GM08714 (cell line): Measurements from ENCODE around the gene ACBD6.

Experiments
- H3K4me3 ChIP-seq: fragments of 200-500 bp; sonication (Bioruptor generic); 2 replicates; pipeline ENCODE4 v1.5.1; 2014; ENCODE audit warnings: mild to moderate bottlenecking, low read length, inconsistent platforms
- ZNF274 ChIP-seq: IDR thresholded peaks from 2 replicates; pipeline ENCODE4 v1.6.1; 2012; ENCODE audit warnings: mild to moderate bottlenecking, low read depth, low read length

Gene ACBD6

GRCh38 chr1:180533266-180533987, 31.1 kb upstream of the ACBD6 start:
- TF ChIP-seq ZNF274, result no peak
- no peak overlapping the region for H3K4me3 ChIP-seq

- no peak overlapping the region for H3K4me3 ChIP-seq
- TF ChIP-seq ZNF274, result no peak
These were observed 30.5 kb upstream of the ACBD6 start for GRCh38 chr1:180532854-180533253.

DNA sequence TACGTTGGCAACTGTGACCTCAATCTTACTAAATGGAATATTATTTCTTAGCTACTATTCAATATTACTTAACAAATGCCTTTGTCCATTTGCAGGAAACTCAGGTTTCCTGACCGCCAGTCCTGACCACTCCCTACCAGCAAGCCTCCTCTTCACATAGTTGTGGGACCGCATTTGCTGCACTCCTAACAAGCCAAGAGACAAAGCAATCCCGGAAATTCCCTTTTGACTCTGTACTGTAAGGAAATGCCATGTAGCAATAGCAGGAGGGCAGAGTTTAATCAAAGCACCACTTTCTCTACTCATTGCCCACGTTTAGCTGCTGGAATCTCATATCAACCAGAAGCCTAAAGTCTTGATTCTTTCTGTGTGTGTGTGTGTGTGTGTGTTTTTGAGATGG, 28.1 kb upstream of the ACBD6 start:
- no peak for TF ChIP-seq ZNF274

DNA sequence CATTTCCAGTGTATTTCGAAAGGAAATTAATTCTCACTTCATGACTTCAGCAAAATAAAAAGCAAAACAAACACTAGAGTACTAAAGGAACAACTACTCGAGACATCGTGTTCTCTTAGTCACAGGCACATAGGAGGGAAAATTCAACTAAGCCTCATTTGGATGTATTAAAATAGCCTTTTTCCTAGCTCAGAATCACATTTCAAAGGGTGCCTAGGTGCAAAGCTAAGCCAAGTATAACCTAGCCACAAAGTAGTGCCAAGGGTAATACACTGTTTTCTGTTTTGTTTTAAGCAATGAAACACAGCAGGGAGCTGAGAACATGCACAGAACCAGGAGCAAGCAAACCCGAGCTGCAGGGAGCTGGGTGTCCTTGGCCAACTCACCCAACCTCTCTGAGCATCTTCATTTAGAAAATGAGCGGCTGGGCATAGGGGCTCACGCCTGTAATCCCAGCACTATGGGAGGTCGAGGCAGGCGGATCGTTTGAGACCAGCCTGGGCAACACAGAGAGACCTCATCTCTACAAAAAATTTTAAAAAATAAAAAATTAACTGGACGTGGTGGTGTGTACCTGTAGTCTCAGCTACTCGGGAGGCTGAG, 26.6 kb upstream of the ACBD6 start:
- no peak for TF ChIP-seq ZNF274

More for the DNA sequence above, 28.1 kb upstream of the ACBD6 start:
- no peak overlapping the region for H3K4me3 ChIP-seq

DNA sequence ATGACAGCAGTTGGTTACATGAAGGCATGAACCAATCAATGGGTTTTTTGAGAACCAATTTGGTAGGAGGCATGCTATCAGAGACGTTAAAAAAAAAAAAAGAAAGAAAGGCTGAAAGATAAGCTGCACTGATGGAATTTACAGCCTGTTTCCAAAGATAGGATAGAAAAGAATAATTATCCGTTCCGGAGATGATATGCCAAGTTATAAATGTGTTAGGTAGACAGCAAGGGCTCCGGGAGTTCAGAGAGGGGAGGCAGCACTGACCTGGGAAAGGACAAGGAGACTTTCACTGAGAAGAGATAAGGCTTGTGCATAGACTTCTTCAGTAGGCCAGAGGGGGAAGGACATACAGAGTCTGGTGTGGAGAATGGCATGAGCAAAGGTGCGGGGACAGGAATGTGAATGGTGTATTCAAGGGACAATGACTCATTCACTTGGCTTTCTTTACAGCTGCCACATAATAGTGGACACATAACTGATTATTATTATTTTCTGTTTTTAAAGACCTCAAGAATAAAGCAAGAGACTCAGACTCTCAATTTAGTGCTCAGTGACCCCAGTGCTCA, 24.8 kb upstream of the ACBD6 start:
- no peak overlapping the region for H3K4me3 ChIP-seq

More for the DNA sequence above, 26.6 kb upstream of the ACBD6 start:
- no peak overlapping the region for H3K4me3 ChIP-seq

DNA sequence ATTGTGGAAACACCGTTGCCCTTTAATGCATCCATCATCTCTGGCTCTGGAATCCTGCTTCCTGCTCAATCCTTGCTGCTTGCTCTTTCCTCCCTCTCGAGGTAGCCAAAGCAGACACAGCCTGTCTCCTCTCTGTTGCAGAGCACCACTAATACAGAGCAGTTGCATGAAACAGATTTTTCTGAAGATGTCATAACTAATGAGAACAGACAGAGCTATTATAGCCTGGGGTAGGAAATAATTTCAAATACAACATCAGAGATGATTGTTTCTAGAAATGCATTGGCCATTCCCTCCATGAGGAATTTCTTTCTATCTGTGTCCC, 23.3 kb upstream of the ACBD6 start:
- H3K4me3 ChIP-seq, result no peak overlapping the region
- no peak for TF ChIP-seq ZNF274

More for the DNA sequence above, 24.8 kb upstream of the ACBD6 start:
- no peak for TF ChIP-seq ZNF274

- H3K4me3 ChIP-seq, result no peak overlapping the region
- no peak for TF ChIP-seq ZNF274
These were observed 22.7 kb upstream of the ACBD6 start for GRCh38 chr1:180524915-180525714.

DNA sequence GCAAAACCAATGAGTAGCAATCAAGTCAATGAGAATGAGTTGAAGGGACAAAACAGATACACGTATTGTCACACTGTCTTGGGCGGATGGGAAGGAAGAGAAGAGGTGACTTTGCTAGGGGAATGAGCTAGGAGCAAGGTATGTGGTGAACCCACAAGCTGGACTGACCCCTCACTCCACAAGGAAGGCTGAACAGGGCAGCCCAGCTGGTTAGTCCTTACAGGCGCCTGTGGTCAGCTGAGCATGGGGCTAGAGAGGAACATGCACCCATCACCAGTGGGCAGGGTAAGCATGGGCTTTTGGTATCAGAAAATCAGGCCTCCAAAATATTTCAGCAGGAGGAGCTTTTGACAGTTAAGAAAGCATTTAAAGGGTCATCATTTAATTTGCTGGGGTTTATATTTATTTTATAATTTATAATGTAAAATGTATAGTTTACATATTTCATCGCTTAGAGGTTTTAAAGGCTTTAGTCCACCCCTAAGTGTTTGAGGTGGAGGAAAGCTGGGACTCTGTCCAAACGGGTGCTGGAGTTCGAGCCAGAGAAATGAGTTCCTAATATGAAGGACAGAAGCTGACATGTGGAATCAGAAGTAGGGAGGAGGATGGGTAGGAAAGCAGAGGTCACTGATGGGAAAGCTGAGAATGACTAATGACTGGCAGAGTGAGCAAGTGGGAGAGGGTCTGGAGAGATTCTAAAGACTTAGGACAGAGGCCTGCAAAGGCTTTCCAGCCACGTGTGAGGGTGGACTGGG, 22.0 kb upstream of the ACBD6 start:
- TF ChIP-seq ZNF274, result no peak
- no peak overlapping the region for H3K4me3 ChIP-seq

GRCh38 chr1:180522213-180522515, 19.8 kb upstream of the ACBD6 start:
- no peak for TF ChIP-seq ZNF274
- H3K4me3 ChIP-seq, result no peak overlapping the region

- no peak for TF ChIP-seq ZNF274
- H3K4me3 ChIP-seq, result no peak overlapping the region
These were observed 19.3 kb upstream of the ACBD6 start for GRCh38 chr1:180521474-180522212.

DNA sequence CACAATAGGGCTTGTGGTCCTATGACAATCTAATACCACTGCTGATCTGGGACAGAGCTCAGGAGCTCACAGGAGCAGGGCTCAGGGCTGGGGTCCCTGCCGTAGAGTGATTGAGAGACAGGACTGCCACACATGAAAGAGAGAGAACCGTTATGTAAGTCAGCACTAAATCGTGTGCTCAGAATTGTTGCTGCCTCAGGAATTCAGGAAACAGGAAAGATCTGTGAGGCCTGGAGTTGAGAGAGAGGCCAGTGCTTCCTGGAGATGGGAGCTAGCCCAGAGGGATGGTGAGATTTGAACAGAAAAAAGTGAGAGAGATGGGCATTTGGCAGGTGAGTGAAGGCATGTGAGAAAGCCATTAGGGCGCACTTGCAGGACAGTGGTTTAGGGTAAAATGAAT, 17.5 kb upstream of the ACBD6 start:
- no peak overlapping the region for H3K4me3 ChIP-seq
- TF ChIP-seq ZNF274, result no peak

DNA sequence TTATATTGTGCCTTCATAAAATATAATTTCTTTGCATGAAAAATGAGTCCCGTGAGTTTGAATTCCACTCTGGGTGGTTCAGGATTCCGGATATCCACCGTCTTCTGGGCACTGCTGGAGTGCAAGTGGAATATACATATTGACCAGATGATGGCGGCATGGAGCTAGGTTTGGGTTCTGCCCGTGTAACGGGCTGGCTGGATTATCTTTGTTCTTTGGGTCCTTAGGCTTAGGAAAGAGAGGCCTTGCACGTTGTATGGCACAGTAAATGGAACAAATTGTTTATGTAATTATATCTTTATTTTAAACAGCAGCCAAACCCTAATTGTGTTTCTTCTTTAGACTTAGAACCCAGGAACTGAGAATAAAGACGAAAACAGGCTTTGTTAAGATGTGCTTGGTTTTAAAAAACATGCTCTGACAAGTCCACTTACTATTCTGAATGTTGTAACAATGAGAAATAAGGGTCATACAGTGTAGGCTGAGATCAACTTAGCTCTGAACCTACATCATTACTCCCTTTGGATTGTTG, 13.5 kb upstream of the ACBD6 start:
- H3K4me3 ChIP-seq, result no peak overlapping the region
- no peak for TF ChIP-seq ZNF274

DNA sequence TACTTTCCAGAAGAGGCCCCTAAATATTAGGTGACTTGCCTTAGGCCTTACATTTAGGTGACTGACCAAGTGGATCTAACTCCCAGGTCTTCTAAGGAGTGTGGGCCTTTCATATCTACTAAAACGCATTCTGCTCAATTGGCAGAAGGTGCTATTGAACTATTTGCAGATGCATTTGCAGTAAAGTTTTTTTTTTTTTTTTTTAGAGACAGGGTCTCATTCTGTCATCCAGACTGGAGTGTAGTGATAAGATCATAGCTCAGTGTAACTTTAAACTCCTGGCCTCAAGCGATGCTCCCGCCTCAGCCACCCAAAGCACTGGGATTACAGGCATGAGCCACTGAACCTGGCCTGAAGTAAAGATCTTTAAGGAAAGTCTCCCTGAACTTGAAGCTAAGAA, 13.0 kb upstream of the ACBD6 start:
- H3K4me3 ChIP-seq, result no peak overlapping the region
- TF ChIP-seq ZNF274, result no peak
